GM12864 (cell line): ENCODE results near the gene TMC2.
"Not testable (repeated sequence)": the region's sequence is repeated elsewhere in the genome, so short reads cannot be mapped to it uniquely, and the experiment has no call there.

Experiments used
- DNase-seq: peaks from one replicate; pipeline ENCODE4 v3.0.0-alpha.2; 2011; ENCODE audit warnings: low read depth
- H3K4me3 ChIP-seq: 2 replicates; pipeline ENCODE4 v1.5.1; 2011; ENCODE audit warnings: mild to moderate bottlenecking, low read depth, low read length, control low read depth
- CTCF ChIP-seq: IDR thresholded peaks from 2 replicates; pipeline ENCODE4 v1.5.1; 2011; ENCODE audit warnings: low read depth, mild to moderate bottlenecking, moderate library complexity, low read length, control low read depth, inconsistent platforms; ENCODE audit errors: missing control alignments

Gene TMC2, protein sequence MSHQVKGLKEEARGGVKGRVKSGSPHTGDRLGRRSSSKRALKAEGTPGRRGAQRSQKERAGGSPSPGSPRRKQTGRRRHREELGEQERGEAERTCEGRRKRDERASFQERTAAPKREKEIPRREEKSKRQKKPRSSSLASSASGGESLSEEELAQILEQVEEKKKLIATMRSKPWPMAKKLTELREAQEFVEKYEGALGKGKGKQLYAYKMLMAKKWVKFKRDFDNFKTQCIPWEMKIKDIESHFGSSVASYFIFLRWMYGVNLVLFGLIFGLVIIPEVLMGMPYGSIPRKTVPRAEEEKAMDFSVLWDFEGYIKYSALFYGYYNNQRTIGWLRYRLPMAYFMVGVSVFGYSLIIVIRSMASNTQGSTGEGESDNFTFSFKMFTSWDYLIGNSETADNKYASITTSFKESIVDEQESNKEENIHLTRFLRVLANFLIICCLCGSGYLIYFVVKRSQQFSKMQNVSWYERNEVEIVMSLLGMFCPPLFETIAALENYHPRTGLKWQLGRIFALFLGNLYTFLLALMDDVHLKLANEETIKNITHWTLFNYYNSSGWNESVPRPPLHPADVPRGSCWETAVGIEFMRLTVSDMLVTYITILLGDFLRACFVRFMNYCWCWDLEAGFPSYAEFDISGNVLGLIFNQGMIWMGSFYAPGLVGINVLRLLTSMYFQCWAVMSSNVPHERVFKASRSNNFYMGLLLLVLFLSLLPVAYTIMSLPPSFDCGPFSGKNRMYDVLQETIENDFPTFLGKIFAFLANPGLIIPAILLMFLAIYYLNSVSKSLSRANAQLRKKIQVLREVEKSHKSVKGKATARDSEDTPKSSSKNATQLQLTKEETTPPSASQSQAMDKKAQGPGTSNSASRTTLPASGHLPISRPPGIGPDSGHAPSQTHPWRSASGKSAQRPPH

DNA sequence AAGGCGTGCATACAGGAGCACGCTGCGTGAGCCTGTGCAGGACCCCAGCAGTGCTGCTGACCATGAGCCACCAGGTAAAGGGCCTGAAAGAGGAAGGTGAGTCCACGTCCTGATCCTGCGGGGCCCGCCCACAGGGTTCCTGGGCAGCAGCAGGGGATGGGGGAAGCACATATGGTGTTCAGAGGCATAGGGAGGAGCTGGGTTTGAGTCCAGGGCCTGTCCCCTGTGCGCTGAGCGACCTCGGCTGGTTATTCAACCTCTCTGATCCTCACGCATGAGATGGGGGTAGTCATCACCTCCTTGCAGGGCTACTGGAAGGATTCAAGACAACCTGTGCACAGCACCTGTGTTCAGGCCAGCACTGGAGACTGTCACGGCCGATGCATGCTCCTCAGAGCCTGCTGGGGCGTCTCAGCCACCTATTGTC, at the start of gene TMC2:
Gene TMC2 (plus strand): TSS at position 14 of the 427 bp plus-strand sequence. CDS start 49 bp downstream, at position 63.
- no peak for TF ChIP-seq CTCF
- DNase-seq, result no peak
- H3K4me3 ChIP-seq, result no peak within 1 kb of the TSS

DNA sequence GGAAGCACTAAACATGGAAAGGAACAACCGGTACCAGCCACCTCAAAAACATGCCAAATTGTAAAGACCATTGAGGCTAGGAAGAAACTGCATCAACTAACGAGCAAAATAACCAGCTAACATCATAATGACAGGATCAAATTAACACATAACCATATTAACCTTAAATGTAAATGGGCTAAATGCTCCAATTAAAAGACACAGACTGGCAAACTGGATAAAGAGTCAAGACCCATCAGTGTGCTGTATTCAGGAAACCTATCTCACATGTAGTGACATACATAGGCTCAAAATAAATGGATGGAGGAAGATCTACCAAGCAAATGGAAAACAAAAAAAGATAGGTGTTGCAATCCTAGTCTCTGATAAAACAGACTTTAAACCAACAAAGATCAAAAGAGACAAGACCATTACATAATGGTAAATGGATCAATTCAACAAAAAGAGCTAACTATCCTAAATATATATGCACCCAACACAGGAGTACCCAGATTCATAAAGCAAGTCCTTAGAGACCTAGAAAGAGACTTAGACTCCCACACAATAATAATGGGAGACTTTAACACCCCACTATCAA, 33.5 kb upstream of the TMC2 start:
- DNase-seq, H3K4me3 ChIP-seq: not testable (repeated sequence)

GRCh38 chr20:2504803-2505202, 31.6 kb upstream of the TMC2 start:
- H3K4me3 ChIP-seq, DNase-seq: not testable (repeated sequence)

GRCh38 chr20:2506426-2506825, 29.9 kb upstream of the TMC2 start:
- DNase-seq, H3K4me3 ChIP-seq: not testable (repeated sequence)

GRCh38 chr20:2507464-2507863, 28.9 kb upstream of the TMC2 start:
- no peak for TF ChIP-seq CTCF
- peak overlapping the region; percentile 87; the same call in 1 of the 2 replicates for H3K4me3 ChIP-seq
- no peak for DNase-seq

GRCh38 chr20:2507875-2508630, 28.3 kb upstream of the TMC2 start:
- TF ChIP-seq CTCF, result no peak
- H3K4me3 ChIP-seq, result peak overlapping the region; percentile 87
- no peak for DNase-seq

- no peak for TF ChIP-seq CTCF
- peak; percentile 59 for DNase-seq
- peak within 1 kb of the TSS; percentile 87 for H3K4me3 ChIP-seq
Measured at GRCh38 chr20:2508631-2509467, 27.5 kb upstream of the TMC2 start, which contains the start of gene ZNF343. Gene ZNF343, minus strand, starts transcription at chr20:2508915. Its CDS starts 15,020 bp downstream, at chr20:2493895.
